Lower leg skin (tissue), 3 donors: Measurements from ENCODE around the gene CAPN1.

Experiments
- POLR2A ChIP-seq, 2 donors: fragments of 450-650 bp; IDR thresholded peaks; one replicate each; pipeline ENCODE4 v1.6.1; 2016 to 2017; ENCODE audit warnings: antibody characterized with exemption in 2 of 2, mild to moderate bottlenecking in 1 of 2, moderate library complexity in 1 of 2
- TF ChIP-seq, protein P1 (sequence below), 3 donors: fragments of 450-650 bp; IDR thresholded peaks; one replicate each; pipeline ENCODE4 v1.5.1; 2016; ENCODE audit warnings: antibody characterized with exemption in 3 of 3, mild to moderate bottlenecking in 3 of 3, moderate library complexity in 2 of 3

DNA sequence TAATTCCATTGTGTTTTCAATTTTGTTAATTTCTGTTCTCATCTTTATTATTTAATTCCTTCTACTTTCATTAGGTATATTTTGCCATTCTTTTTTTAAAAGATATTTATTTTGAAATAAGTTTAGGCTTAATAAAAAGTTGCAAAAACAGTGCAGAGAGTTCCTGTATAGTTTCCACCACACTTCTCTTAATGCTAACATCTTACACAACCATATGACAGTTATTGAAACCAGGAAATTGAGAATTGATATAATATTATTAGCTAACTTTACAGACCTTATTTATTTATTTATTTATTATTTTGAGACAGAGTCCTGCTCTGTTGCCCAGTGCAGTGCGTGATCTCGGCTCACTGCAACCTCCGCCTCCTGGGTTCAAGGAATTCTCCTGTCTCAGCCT lies 25.5 kb upstream of the CAPN1 start:
- TF ChIP-seq POLR2A (IDR thresholded peaks at IDR 0.05), result no peak
- TF ChIP-seq, protein P1, sequence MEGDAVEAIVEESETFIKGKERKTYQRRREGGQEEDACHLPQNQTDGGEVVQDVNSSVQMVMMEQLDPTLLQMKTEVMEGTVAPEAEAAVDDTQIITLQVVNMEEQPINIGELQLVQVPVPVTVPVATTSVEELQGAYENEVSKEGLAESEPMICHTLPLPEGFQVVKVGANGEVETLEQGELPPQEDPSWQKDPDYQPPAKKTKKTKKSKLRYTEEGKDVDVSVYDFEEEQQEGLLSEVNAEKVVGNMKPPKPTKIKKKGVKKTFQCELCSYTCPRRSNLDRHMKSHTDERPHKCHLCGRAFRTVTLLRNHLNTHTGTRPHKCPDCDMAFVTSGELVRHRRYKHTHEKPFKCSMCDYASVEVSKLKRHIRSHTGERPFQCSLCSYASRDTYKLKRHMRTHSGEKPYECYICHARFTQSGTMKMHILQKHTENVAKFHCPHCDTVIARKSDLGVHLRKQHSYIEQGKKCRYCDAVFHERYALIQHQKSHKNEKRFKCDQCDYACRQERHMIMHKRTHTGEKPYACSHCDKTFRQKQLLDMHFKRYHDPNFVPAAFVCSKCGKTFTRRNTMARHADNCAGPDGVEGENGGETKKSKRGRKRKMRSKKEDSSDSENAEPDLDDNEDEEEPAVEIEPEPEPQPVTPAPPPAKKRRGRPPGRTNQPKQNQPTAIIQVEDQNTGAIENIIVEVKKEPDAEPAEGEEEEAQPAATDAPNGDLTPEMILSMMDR (IDR thresholded peaks at IDR 0.05), result no peak
